ENCODE results near the gene RHNO1.

- TF ChIP-seq, protein P1, sequence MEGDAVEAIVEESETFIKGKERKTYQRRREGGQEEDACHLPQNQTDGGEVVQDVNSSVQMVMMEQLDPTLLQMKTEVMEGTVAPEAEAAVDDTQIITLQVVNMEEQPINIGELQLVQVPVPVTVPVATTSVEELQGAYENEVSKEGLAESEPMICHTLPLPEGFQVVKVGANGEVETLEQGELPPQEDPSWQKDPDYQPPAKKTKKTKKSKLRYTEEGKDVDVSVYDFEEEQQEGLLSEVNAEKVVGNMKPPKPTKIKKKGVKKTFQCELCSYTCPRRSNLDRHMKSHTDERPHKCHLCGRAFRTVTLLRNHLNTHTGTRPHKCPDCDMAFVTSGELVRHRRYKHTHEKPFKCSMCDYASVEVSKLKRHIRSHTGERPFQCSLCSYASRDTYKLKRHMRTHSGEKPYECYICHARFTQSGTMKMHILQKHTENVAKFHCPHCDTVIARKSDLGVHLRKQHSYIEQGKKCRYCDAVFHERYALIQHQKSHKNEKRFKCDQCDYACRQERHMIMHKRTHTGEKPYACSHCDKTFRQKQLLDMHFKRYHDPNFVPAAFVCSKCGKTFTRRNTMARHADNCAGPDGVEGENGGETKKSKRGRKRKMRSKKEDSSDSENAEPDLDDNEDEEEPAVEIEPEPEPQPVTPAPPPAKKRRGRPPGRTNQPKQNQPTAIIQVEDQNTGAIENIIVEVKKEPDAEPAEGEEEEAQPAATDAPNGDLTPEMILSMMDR (conservative IDR thresholded peaks at IDR 0.05 in 1 of 2, IDR thresholded peaks at IDR 0.05 in 1 of 2; ENCODE audit: low read depth in 1 of 2, low read length in 2 of 2), result no peak
- TF ChIP-seq EZH2 (IDR thresholded peaks at IDR 0.05; ENCODE audit: low read length, missing control alignments), result no peak
These were observed 47.0 kb downstream of the RHNO1 start for GRCh38 chr12:2924019-2924418.
